HG02759 (cell line): ENCODE data around the gene DNAH11.
"Not testable (repeated sequence)": the region's sequence is repeated elsewhere in the genome, so short reads cannot be mapped to it uniquely, and the experiment has no call there.

ENCODE experiments used
- ATAC-seq: cut with Tn5 transposase; IDR thresholded peaks from one replicate; pipeline ENCODE4 v1.9.1; 2021; ENCODE audit warnings: mild to moderate bottlenecking, moderate library complexity; ENCODE audit not compliant: unreplicated experiment

Gene DNAH11

DNA sequence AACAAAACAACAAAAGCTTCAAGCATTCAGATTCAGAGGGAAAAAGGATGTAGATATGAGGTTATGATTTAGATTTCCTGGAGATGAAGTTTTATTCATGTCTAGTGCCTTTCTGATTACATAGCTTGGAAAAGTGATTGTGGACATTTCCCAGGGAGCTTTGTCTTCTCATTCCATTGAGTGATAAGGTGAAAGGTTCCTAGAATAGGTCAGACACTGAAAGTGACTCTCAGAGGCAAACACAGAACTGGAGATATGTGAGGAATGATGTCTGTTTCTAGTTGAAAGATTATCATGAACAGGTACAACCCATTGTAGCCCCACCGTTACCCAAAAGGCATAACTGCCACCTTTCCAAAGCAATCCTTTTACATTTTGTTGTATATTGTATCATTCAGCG, 223.4 kb downstream of the DNAH11 start:
- ATAC-seq, result no peak

- ATAC-seq, result peak; percentile 69
Observed at GRCh38 chr7:21767300-21767900, 224.6 kb downstream of the DNAH11 start.

DNA sequence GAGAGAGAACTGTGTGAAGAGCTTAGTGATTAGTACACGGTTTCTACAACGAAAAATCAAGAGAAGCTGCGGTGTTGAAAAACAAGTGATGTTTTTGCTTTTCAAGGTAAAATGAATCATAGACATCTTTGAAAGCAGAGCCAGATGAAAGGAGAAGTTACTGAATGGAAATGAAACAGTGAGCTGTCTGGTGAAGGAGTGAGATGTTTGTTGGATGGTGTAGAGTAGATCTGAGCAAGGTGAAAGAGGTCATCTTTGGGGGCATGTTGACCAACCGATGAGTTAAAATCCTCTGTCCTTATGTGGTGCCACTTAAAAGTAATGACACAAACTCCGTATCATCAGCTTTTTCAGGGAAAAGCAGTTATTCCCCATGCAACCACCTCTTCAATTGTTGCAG, 225.4 kb downstream of the DNAH11 start:
- ATAC-seq, result no peak

DNA sequence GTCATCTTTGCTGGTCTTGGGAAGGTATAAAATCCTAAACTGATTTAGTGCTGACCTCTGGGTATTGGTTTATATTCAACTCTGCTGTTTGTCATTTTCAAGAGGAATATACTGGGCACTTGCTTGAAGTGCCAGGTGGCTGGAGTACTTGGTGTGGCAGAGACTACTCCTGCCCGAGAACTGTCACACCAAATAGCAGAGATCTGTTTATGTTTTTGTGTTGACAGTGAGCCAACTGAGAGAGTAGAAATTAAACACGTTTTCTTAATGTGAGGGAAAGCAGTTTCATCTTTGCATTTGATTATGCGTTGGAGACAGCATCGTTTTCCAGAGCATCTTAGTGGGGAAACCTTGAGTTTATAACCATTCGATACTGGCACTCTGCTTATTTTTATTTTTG, 228.4 kb downstream of the DNAH11 start:
- ATAC-seq, result no peak

DNA sequence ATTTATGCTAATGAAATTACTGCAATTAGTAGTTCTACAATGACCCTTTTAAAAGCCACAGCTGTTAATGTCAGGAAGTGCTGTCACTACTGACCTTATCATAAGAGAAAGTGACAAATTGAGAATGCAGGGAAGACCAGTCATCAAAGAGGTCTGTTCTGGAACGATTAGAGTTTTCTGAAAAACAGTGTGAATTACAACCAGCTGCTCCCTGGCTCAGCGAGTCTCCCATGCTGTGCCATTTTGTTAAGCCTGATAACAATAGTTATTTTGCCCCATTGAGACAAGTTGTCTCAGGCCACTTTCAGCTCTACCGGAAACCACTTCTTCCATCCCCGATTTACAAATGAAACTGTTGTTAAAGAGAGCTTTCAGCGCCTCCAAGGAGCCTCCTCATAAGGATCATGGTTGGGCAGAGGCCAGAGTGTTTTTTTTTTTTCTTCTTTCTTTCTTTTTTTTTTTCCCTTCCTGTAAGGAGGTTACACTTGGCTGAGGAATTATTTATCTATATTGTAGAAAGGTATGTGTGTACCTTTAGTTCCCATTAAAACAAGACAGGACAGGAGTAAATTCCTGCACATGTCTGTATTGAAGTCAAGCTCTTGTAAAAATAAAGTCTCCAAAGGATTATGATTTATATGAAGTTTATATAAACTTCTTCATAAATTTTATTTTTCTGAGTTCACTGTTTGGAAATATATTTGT, 229.2 kb downstream of the DNAH11 start:
- ATAC-seq, result no peak

- no peak for ATAC-seq
Observed at GRCh38 chr7:21773326-21773725, 230.5 kb downstream of the DNAH11 start.

DNA sequence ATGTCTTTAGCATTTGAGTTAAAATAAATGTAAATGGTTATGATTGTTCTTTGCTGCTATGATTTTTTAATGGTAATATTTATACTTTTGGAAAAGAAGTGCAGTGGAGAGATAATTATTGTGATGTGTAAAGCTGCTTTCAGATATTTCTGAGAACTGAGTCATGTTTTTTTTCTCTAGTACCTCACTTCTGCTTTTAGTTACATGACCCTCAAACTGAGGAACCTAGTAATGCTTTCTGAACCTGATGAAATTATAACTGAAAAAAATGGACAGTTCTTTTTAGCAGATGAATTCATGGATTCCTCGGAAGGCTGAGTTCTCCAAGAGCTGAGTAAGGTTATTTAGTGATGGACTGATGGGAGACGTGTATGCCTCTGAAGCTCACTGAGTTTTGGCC, 235.1 kb downstream of the DNAH11 start:
- ATAC-seq, result no peak

DNA sequence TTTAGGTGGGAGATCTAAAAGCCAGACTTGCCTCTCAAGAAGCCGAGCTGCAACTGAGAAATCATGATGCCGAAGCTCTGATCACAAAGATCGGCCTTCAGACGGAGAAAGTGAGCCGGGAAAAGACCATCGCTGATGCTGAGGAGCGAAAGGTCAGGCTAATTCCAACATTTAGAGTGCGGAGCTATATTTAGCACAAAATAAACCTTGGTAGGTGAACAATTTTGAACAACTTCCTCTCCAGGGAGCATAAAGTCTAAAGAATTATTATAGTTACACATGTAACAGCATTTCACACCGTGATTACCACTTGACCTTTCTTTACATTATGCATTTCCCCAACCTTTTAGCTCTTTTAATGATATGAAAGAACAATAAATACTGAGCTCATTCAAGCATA, 236.1 kb downstream of the DNAH11 start:
- no peak for ATAC-seq

- no peak for ATAC-seq
Observed at GRCh38 chr7:21782996-21783395, 240.2 kb downstream of the DNAH11 start.

DNA sequence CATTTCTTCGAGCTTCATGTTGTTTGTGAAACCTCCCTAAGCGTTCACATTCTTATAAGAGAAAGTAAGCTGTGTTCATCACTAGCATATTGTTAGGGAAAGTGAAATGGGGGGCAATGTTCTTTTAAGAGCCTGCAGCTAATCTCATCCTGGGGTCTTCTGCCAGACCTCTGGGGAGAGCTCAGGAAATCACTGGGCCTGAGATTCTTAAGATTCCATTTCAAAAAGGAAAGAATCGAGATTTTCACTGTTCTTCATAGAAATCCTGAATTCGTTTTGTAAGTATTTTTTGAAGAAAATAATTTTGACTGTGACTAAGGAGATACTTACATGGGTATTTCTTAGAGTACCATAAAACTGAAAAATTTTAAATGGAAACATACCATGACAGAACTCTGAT, 242.2 kb downstream of the DNAH11 start:
- no peak for ATAC-seq

GRCh38 chr7:21805791-21806190, 263.0 kb downstream of the DNAH11 start:
- ATAC-seq, result no peak

DNA sequence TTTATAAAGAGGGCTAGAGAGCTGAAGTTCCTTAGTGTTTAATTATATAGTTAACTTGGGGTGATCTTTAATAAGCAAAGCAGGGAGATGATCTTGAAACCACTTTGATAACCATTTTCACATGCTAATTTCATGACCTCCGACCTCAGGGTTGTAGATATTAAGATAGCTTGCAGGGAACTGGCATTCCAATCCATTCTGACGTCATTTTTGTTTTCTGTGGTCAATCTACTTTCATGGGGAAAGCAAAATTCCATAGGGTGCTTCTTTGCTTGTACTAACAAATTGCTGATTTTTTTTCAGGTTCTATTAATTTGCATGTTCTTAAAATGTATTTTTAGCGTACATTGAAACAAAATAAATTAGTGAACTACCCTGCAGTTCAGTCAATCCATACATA, 263.5 kb downstream of the DNAH11 start:
- ATAC-seq, result no peak

- no peak for ATAC-seq
Observed at GRCh38 chr7:21819048-21819447, 276.2 kb downstream of the DNAH11 start.

DNA sequence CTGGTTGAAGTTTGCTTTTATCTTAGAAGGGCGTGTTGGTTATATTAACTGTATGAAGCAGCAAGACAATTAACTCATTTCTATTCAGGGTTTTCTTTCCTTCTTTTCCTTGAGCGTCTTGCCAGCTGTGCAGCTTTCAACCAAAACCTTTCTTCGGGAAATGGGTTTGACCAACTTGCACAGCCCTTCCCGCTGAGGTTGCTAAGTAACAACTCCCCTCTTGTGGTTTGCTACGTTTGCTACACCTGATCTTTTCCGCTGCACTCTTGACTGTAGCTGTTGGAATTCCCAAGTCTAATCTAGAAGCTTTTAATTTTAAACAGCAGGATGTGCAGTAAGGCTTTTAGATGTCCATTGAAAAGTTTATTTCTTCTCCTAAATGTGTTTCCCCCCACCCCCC, 286.0 kb downstream of the DNAH11 start:
- no peak for ATAC-seq

GRCh38 chr7:21829731-21830130, 286.9 kb downstream of the DNAH11 start:
- no peak for ATAC-seq

DNA sequence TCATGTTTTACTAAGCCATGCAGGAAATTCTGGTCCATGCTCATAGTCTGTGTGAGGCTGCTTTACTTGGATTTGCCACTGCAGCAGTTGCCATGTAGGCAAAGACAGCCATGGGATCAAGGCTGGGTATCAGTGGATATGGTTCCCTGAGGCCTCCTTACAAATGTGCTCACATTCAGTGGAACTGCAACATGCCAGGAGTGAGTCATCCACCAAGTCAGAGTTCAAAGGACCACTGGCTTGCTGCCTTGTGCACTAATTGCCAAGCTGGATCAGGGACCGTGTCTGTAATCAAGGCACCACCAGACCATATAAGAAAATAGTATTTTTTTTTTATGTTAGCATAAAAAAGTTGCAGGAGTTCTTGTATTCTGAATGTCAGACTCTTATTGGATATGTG, 301.9 kb downstream of the DNAH11 start:
- ATAC-seq, result no peak

GRCh38 chr7:21850531-21851285, 307.9 kb downstream of the DNAH11 start:
- ATAC-seq, result no peak

GRCh38 chr7:21851559-21851967, 308.7 kb downstream of the DNAH11 start:
- ATAC-seq, result no peak

DNA sequence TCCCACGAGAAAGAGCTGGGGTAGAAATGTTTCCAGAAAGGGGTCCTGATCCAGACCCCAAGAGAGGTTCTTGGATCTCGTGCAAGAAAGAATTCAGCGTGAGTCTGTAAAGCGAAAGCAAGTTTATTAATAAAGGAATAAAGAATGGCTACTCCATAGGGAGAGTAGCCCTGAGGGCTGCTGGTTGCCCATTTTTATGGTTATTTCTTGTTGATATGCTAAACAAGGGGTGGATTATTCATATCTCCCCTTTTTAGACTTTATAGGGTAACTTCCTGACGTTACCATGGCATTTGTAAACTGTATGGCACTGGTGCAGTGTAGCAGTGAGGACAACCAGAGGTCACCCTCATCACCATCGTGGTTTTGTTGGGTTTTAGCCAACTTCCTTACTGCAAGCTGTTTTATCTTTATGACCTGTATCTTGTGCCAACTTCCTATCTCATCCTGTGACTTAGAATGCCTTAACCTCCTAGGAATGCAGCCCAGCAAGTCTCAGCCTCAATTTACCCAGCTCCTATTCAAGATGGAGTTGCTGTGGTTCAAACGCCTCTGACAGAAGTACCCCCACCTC, 322.9 kb downstream of the DNAH11 start:
- ATAC-seq, result not testable (repeated sequence)

DNA sequence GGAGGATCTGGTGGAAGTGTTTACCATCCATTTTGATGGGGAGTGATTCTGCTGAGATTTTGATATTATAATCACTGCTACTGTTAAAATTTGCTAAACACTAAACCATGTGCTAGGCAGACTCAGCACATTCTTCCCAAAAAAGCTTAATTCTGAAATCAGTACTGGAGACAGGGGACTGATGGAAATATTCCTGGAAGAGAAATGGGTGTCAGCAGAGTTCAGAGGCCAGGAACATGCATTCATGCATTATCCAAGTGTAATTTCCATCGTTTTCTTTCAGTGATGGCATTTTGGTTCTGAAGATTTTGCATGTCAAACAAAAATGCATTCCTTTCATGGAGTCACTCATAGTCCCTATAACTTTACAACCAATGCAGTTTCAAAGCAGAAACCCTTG, 323.9 kb downstream of the DNAH11 start:
- no peak for ATAC-seq

GRCh38 chr7:21867226-21867625, 324.4 kb downstream of the DNAH11 start:
- ATAC-seq, result no peak
